GM12878 (cell line): ENCODE measurements around the gene MAFF. TPM values are rescaled to one million over a fixed set of nuclear protein-coding genes. Genes with fewer than 3 reads are reported as not detected.

Experiments
- ATAC-seq: fragments of 200-7000 bp; cut with Tn5 transposase; 3 replicates; pipeline ENCODE4 v1.9.1; 2020; ENCODE audit warnings: mild to moderate bottlenecking, moderate library complexity
- BruUV-seq: library from RNA; stranded (reverse); fragments of 400-500 nt; replicated peaks from 2 replicates; lab custom pipeline; 2021; lab: Mats Ljungman, UMichigan
- CTCF ChIA-PET: fragments of 300-600 bp; sonication (Branson Sonifier 250); formaldehyde crosslinking; extraction: SDS; loops from one replicate; lab custom pipeline; 2021; ENCODE audit warnings: inconsistent platforms; lab: Yijun Ruan, JAX
- POLR2A ChIA-PET: fragments of 350-600 bp; formaldehyde crosslinking; extraction: SDS; loops from one replicate; lab custom pipeline; 2021; ENCODE audit warnings: inconsistent platforms; lab: Charles Lee
- RAD21 ChIA-PET: fragments of 300-600 bp; sonication (Branson Sonifier 250); formaldehyde crosslinking; loops from one replicate; lab custom pipeline; 2023; ENCODE audit warnings: antibody characterized with exemption; ENCODE audit not compliant: unreplicated experiment; lab: Charles Lee
- SMC1A ChIA-PET: fragments of 300-600 bp; sonication (Branson Sonifier 250); formaldehyde crosslinking; loops from one replicate; lab custom pipeline; 2023; ENCODE audit not compliant: unreplicated experiment, uncharacterized antibody; lab: Charles Lee
- DNase-seq: peaks from one replicate; pipeline ENCODE4 v3.0.0-alpha.2; 2011; ENCODE audit warnings: low read depth, low spot score
- FAIRE-seq: peaks from 3 replicates; lab custom pipeline; 2011; peaks lifted over from hg19 to GRCh38; lab: Jason Lieb, UNC
- H2AFZ ChIP-seq: 2 replicates; pipeline ENCODE4 v1.6.0; 2011; ENCODE audit warnings: low read depth, low read length, control low read depth; ENCODE audit not compliant: control insufficient read depth
- H3K27ac ChIP-seq: 2 replicates; pipeline ENCODE4 v1.5.1; 2011; ENCODE audit warnings: control low read depth; ENCODE audit not compliant: control insufficient read depth, insufficient read depth
- H3K27me3 ChIP-seq, 2 experiments: replicated peaks in 1 of 2; 2 replicates each; pipeline versions ENCODE4 v1.6.0 to v1.6.1; 2011; ENCODE audit warnings: low read length in 1 of 2; ENCODE audit not compliant: control insufficient read depth in 2 of 2, insufficient read depth in 2 of 2
- H3K36me3 ChIP-seq, 2 experiments: 2 replicates each; pipeline ENCODE4 v1.5.1; 2011; ENCODE audit warnings: low read length in 1 of 2; ENCODE audit not compliant: control insufficient read depth in 2 of 2, insufficient read depth in 2 of 2
- H3K4me1 ChIP-seq: 2 replicates; pipeline ENCODE4 v1.6.1; 2011; ENCODE audit warnings: mild to moderate bottlenecking, low read length, moderate library complexity, mixed read lengths; ENCODE audit not compliant: control insufficient read depth, insufficient read depth
- H3K4me2 ChIP-seq: 2 replicates; pipeline ENCODE4 v1.6.0; 2011; ENCODE audit warnings: control low read depth; ENCODE audit not compliant: control insufficient read depth, insufficient read depth
- H3K4me3 ChIP-seq: fragments of 200-600 bp; sonication (generic); 2 replicates; pipeline ENCODE4 v1.5.1; 2016
- H3K79me2 ChIP-seq: 2 replicates; pipeline ENCODE4 v1.6.0; 2011; ENCODE audit warnings: low read length; ENCODE audit not compliant: control insufficient read depth, insufficient read depth
- H3K9ac ChIP-seq: 2 replicates; pipeline ENCODE4 v1.8.0; 2011; ENCODE audit warnings: low read length, control low read depth, mixed read lengths; ENCODE audit not compliant: control insufficient read depth, insufficient read depth
- H3K9me3 ChIP-seq: replicated peaks from 3 replicates; pipeline ENCODE4 v1.5.1; 2011; ENCODE audit warnings: mild to moderate bottlenecking, low read length; ENCODE audit not compliant: control insufficient read depth, insufficient read depth
- H4K20me1 ChIP-seq: 2 replicates; pipeline ENCODE4 v1.6.0; 2011; ENCODE audit not compliant: control insufficient read depth, insufficient read depth
- IKZF2 ChIP-seq, 2 experiments: fragments of 450-650 bp; IDR thresholded peaks; 2 replicates each; pipeline ENCODE4 v1.6.1; 2017; ENCODE audit warnings: mild to moderate bottlenecking in 2 of 2, moderate library complexity in 2 of 2
- NBN ChIP-seq: fragments of 450-650 bp; IDR thresholded peaks from 2 replicates; pipeline ENCODE4 v1.6.1; 2016
- NFXL1 ChIP-seq: fragments of 450-650 bp; IDR thresholded peaks from 2 replicates; pipeline ENCODE4 v1.6.1; 2017; ENCODE audit warnings: antibody characterized with exemption, mild to moderate bottlenecking, borderline replicate concordance
- NFYA ChIP-seq: IDR thresholded peaks from 2 replicates; pipeline ENCODE4 v1.6.1; 2011; ENCODE audit warnings: low read depth, mild to moderate bottlenecking, low read length, improper control_type of control experiment, borderline replicate concordance
- NR2C1 ChIP-seq: fragments of 450-650 bp; IDR thresholded peaks from 2 replicates; pipeline ENCODE4 v1.6.1; 2017; ENCODE audit warnings: antibody characterized with exemption, mild to moderate bottlenecking, moderate library complexity
- POU2F2 ChIP-seq: IDR thresholded peaks from 3 replicates; pipeline ENCODE4 v1.6.1; 2011; ENCODE audit warnings: low read depth, mild to moderate bottlenecking, low read length, borderline replicate concordance
- SP1 ChIP-seq: IDR thresholded peaks from one replicate; pipeline ENCODE4 v1.6.1; 2011; ENCODE audit warnings: low read depth, low read length
- ZNF217 ChIP-seq: fragments of 450-650 bp; IDR thresholded peaks from 2 replicates; pipeline ENCODE4 v1.6.1; 2017; ENCODE audit warnings: antibody characterized with exemption, mild to moderate bottlenecking
- WGBS: methylation state at CpG from one replicate; pipeline ENCODE4 v1.1.6; 2016; ENCODE audit warnings: low lambda C conversion rate; ENCODE audit not compliant: insufficient replicate concordance, insufficient coverage; ENCODE audit errors: missing lambda C conversion rate; 5-methylcytosine and 5-hydroxymethylcytosine counted together
- in situ Hi-C: fragments of 300-500 bp; cut with MboI; formaldehyde crosslinking; loops from 9 replicates; pipeline ENCODE4 v1.14.3; 2018; ENCODE audit warnings: mixed read lengths
- intact Hi-C: fragments of 100-400 bp; cut with micrococcal nuclease; formaldehyde crosslinking; loops from one replicate; pipeline ENCODE4 v1.14.2; 2022; ENCODE audit not compliant: unreplicated experiment
- polyA plus RNA-seq, 11 experiments: library from polyadenylated mRNA; depleted of rRNA in 4 of 11; unstranded in 6 of 11; stranded (reverse) in 5 of 11; fragments of >200 nt; fragmentation: Nextera tagmentation in 4 of 11; fragmentation: Illumina TruSeq in 1 of 11; extraction: Ambion mirVana in 4 of 11; extraction: Trizol in 1 of 11; gene quantifications; 1 replicate in 1 of 11; 2 replicates in 10 of 11; pipeline versions ENCODE4 v1.2.1 to v1.2.3, GENCODE V29; 2011 to 2016; ENCODE audit warnings: inconsistent platforms in 2 of 11, missing spikeins in 2 of 11, low read depth in 1 of 11
- total RNA-seq, 4 experiments: library from RNA; depleted of rRNA in 3 of 4; stranded (reverse); fragments of >200 nt in 3 of 4; fragmentation: Illumina TruSeq in 1 of 4; extraction: Trizol in 1 of 4; gene quantifications; 2 replicates each; pipeline versions ENCODE4 v1.2.1 to v1.2.3, GENCODE V29; 2013 to 2021
- TF ChIP-seq, protein P1 (sequence below): fragments of 450-650 bp; IDR thresholded peaks from 2 replicates; pipeline ENCODE4 v1.6.1; 2017; ENCODE audit warnings: antibody characterized with exemption, mild to moderate bottlenecking, moderate library complexity
- TF ChIP-seq, protein P2 (sequence below): fragments of 450-650 bp; IDR thresholded peaks from 2 replicates; pipeline ENCODE4 v1.6.1; 2017; ENCODE audit warnings: mild to moderate bottlenecking
- TF ChIP-seq, protein P3 (sequence below): IDR thresholded peaks from 2 replicates; pipeline ENCODE4 v1.6.1; 2011; ENCODE audit warnings: borderline replicate concordance, low read depth, mild to moderate bottlenecking, moderate library complexity, low read length; ENCODE audit not compliant: insufficient read depth, poor library complexity, severe bottlenecking

Gene MAFF
- total and polyA plus RNA-seq, 10 of the 15 experiments (the other 5 are each of a cell fraction or from before 2014, with no cell fraction given), result 0.22 to 2.3 (median 0.81) TPM; not detected in 1

DNA sequence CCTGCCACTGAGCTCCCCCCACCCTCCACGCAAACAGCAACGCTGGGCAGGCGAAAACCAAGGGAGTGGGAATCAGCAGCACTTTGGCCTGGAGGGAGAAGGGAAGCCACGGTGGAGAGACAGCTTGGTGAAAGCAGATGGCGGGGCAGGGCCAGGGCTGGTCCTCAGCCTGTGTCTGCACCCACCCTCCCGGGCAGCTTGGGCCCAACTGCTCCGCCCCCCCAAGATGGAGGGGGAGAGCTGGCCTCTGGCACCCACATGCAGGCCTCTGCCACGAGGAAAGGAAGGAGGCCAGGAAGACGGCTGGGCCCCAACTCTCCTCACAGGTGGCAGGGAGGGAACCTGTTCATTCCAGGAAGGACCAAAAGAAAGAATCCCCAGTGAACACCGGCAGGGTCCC, 17.8 kb downstream of the MAFF start:
- Histone ChIP-seq H4K20me1 (no peaks in the 10 kb centered on the region), H3K4me3 (no peak overlapping the region), H3K9ac (no peak overlapping the region), H3K79me2 (no peaks in the 10 kb centered on the region), H3K4me2 (no peak overlapping the region), H3K4me1 (peaks cover 24% of the 10 kb centered on the region), H3K9me3 (no peaks in the 10 kb centered on the region), H3K36me3 (no peaks in the 10 kb centered on the region; a peak in 2 of 4 replicates), H3K27ac (no peak overlapping the region), H2AFZ (no peak overlapping the region), H3K27me3 (no peaks in the 10 kb centered on the region)
- CTCF ChIA-PET, result interaction anchor here (1.1 kb wide), 1 partner anchor 9 kb away, joined by 3 read pairs; no protein-coding TSS in a partner anchor
- ATAC-seq (no peak), DNase-seq (no peak), FAIRE-seq (no peak)
- TF ChIP-seq, protein P1, sequence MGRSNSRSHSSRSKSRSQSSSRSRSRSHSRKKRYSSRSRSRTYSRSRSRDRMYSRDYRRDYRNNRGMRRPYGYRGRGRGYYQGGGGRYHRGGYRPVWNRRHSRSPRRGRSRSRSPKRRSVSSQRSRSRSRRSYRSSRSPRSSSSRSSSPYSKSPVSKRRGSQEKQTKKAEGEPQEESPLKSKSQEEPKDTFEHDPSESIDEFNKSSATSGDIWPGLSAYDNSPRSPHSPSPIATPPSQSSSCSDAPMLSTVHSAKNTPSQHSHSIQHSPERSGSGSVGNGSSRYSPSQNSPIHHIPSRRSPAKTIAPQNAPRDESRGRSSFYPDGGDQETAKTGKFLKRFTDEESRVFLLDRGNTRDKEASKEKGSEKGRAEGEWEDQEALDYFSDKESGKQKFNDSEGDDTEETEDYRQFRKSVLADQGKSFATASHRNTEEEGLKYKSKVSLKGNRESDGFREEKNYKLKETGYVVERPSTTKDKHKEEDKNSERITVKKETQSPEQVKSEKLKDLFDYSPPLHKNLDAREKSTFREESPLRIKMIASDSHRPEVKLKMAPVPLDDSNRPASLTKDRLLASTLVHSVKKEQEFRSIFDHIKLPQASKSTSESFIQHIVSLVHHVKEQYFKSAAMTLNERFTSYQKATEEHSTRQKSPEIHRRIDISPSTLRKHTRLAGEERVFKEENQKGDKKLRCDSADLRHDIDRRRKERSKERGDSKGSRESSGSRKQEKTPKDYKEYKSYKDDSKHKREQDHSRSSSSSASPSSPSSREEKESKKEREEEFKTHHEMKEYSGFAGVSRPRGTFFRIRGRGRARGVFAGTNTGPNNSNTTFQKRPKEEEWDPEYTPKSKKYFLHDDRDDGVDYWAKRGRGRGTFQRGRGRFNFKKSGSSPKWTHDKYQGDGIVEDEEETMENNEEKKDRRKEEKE, result no peak
- TF ChIP-seq NBN (no peak), POU2F2 (no peak)
- in situ Hi-C loops, result no loop called here
- RAD21 ChIA-PET, result interaction anchor here (0.7 to 1.6 kb wide), 3 partner anchors 11 to 43 kb away, joined by 3 to 7 read pairs (median 3); no protein-coding TSS in a partner anchor
- BruUV-seq, result no TSS peak
- WGBS, result 79% methylated on average over 10 of the region's 10 CpGs
- POLR2A ChIA-PET, result no interaction called here
- SMC1A ChIA-PET, result no interaction called here
- intact Hi-C loops, result loop anchor here (10.0 kb wide), 1 partner anchor 105 kb away; the partner anchor contains the start of gene BAIAP2L2

DNA sequence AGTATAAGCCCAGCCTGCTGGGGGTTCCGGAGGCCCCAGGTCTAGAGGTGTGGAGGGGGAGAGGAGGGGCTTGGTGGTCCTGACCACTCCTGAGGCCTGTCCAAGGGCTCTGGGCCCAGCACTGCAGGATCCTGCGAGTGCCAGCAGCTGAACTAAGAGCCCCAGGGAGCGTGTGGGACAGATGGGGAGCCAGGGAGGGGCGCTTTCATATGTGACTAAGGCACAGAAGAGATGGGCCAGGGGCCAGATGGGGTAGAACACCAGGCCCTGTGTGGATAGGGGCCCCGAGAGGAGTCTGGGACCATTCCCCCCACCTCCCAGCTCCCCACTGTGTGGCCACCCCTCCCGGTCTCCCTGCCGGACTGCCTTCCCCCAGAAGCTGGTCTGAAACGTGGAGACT, 18.4 kb downstream of the MAFF start:
- no peaks in the 10 kb centered on the region; a peak in 2 of 4 replicates for H3K36me3 ChIP-seq
- in situ Hi-C loops (no loop called here), intact Hi-C loops (no loop called here)
- no peak overlapping the region for H3K4me3 ChIP-seq
- ATAC-seq (no peak), FAIRE-seq (no peak), DNase-seq (no peak)
- H2AFZ ChIP-seq, result no peak overlapping the region
- ChIA-PET SMC1A (no interaction called here), POLR2A (no interaction called here), RAD21 (interaction anchor here (0.7 kb wide), 1 partner anchor 41 kb away, joined by 3 read pairs; no protein-coding TSS in a partner anchor), CTCF (interaction anchor here (1.1 kb wide), 1 partner anchor 9 kb away, joined by 3 read pairs; no protein-coding TSS in a partner anchor)
- H3K27me3 ChIP-seq, result no peaks in the 10 kb centered on the region
- BruUV-seq, result no TSS peak
- WGBS, result 96% methylated on average over 8 of the region's 8 CpGs
- H3K9ac ChIP-seq, result no peak overlapping the region
- H4K20me1 ChIP-seq, result no peaks in the 10 kb centered on the region
- H3K9me3 ChIP-seq, result no peaks in the 10 kb centered on the region
- no peak overlapping the region for H3K4me2 ChIP-seq
- peaks cover 19% of the 10 kb centered on the region for H3K4me1 ChIP-seq
- no peaks in the 10 kb centered on the region for H3K79me2 ChIP-seq
- no peak overlapping the region for H3K27ac ChIP-seq
- no peak for TF ChIP-seq IKZF2 (IDR thresholded peaks at IDR 0.05)
- no peak for TF ChIP-seq NFYA
- no peak for TF ChIP-seq ZNF217
- TF ChIP-seq, protein P2, sequence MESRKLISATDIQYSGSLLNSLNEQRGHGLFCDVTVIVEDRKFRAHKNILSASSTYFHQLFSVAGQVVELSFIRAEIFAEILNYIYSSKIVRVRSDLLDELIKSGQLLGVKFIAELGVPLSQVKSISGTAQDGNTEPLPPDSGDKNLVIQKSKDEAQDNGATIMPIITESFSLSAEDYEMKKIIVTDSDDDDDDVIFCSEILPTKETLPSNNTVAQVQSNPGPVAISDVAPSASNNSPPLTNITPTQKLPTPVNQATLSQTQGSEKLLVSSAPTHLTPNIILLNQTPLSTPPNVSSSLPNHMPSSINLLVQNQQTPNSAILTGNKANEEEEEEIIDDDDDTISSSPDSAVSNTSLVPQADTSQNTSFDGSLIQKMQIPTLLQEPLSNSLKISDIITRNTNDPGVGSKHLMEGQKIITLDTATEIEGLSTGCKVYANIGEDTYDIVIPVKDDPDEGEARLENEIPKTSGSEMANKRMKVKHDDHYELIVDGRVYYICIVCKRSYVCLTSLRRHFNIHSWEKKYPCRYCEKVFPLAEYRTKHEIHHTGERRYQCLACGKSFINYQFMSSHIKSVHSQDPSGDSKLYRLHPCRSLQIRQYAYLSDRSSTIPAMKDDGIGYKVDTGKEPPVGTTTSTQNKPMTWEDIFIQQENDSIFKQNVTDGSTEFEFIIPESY, result no peak
- no peak for TF ChIP-seq NFXL1
- TF ChIP-seq, protein P3, sequence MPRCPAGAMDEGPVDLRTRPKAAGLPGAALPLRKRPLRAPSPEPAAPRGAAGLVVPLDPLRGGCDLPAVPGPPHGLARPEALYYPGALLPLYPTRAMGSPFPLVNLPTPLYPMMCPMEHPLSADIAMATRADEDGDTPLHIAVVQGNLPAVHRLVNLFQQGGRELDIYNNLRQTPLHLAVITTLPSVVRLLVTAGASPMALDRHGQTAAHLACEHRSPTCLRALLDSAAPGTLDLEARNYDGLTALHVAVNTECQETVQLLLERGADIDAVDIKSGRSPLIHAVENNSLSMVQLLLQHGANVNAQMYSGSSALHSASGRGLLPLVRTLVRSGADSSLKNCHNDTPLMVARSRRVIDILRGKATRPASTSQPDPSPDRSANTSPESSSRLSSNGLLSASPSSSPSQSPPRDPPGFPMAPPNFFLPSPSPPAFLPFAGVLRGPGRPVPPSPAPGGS, result no peak
- no peak for TF ChIP-seq SP1
- TF ChIP-seq NR2C1, result no peak
